Suppressor macrophage treated with lipopolysaccharide for 1 hour (primary cell): Measurements from ENCODE around the gene CKAP2L.
"Not testable (repeated sequence)": the region's sequence is repeated elsewhere in the genome, so short reads cannot be mapped to it uniquely, and the experiment has no call there.

Experiments used
- DNase-seq, 3 donors: peaks; one replicate each; pipeline ENCODE4 v3.0.0-alpha.2; 2020 to 2022

CKAP2L gene

GRCh38 chr2:112706947-112707346 is 57.5 kb downstream of the CKAP2L start:
- DNase-seq: not testable (repeated sequence)

GRCh38 chr2:112706170-112706664 is 58.2 kb downstream of the CKAP2L start:
- no peak for DNase-seq

GRCh38 chr2:112705575-112705974 is 58.8 kb downstream of the CKAP2L start:
- DNase-seq: no peak

- DNase-seq: no peak
These were observed 60.7 kb downstream of the CKAP2L start for GRCh38 chr2:112703684-112704083.

- peak; percentile 77 to 87 (median 82) for DNase-seq
These were observed 63.4 kb downstream of the CKAP2L start for GRCh38 chr2:112701052-112701451.

- peak; percentile 73 to 93 (median 90) for DNase-seq
These were observed 64.3 kb downstream of the CKAP2L start for GRCh38 chr2:112699984-112700667.

DNA sequence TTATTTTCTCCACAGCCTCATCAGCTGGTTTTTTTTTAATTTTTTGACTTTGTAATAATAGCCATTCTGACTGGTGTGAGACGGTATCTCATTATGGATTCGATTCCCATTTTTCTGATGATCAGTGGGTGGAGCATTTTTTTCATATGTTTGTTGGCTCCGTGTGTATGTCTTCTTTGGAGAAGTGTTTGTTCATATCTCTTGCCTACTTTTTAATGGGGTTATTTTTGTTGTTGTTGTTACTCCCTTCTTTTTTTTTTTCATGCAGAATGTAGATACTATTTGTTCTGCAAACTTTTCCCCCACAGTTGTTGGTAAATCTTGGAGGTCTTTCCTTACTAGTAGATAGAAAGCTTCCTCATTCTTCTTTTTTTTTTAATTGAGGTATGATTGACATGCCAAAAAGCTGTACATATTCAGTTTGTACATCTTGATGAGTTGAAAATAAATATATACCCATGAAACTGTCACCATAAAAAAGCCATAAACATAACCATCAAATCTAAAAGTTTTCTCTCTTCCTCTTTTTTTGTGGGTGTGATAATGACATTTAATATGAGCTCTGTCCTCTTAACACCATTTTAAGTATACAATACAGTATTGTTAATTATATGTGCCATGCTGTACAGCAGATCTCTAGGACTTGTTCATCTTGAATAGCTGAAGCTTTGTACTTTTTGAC is 65.4 kb downstream of the CKAP2L start:
- DNase-seq: no peak

- no peak for DNase-seq
These were observed 70.2 kb downstream of the CKAP2L start for GRCh38 chr2:112694182-112694581.

DNA sequence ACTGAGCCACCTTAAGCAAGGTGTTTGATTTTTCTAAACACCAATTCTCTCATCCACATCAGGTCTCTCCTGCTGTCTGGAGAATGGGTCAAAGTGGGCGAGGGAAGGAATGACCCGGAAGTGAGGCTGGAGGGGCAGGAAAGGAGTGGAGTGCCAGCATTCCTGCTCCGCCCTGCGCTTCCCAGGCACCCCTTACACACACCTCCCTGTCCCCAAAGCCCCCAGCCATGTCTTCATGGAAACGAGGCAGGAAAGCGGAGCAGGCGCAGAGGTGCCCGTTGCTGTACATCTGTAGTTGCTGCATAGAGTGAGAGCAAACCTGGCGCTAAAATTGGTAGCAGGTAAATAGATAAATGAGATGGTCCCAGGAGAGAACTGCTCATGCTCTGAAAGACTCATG is 70.8 kb downstream of the CKAP2L start:
- DNase-seq: no peak

GRCh38 chr2:112692918-112693317 is 71.5 kb downstream of the CKAP2L start:
- peak; percentile 77 to 84 (median 81) for DNase-seq

DNA sequence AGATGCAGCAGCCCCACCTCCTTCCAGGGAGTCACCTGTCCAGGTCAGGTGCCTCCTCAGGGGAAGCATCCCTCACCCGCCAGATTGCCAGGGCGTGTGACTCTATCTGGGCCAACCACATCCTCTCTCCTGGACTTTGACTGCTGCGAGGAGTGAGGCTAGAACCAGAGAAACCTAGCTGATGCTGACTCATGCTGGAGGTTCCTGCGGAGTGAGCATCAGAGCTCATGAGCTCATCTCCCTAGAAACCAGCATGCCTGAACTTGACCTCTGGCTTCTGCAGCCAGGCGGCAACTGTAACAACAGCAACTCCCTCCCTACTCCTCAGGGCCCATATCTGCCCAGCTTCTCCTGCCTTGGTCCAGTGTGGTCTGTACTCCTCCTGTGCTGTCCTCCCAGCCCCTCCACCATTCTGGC is 71.9 kb downstream of the CKAP2L start:
- peak; percentile 91 to 95 (median 94) for DNase-seq

DNA sequence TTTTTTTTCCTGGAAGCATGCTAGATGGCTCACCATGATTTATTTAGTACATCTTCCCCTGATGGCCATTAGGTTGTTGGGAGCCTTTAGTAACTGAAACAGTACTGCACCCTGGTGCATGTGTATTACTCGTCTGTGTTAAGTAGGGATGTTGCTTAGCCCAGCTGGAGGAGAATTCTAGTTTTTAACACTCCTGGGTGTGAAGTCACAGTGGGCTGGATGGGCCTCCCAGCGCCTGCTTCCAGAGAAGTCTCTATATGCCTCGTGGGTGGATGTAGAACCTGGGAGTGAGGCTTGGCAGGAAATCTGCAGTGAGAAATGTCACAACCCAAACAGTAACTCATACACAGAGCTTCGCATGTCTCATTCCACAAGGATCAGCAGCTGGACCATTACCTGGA is 72.5 kb downstream of the CKAP2L start:
- no peak for DNase-seq

DNA sequence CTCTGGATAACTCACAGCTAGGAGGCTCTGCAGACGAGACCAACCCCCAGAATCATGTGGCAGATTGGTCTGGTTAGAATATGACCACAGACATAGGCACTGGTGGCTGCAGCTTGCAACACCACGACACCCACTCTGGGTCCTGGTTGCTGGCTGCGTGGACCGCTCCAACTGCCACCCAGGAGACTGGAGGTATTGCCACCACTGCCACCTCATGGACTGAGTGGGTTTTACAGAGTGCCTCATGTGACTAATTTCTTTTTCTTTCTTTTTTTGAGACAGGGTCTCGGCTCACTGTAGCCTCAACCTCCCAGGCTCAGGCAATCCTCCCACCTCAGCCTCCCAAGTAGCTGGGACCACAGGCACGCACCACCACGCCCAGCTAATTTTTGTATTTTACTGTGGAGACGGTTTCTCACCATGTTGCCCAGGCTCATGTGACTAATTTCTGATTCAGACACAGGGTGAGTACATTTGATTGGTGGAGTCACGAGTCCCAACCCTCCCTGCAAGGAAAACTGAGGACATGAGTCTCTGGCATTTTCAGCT is 73.5 kb downstream of the CKAP2L start:
- peak; percentile 88 to 90 (median 88) for DNase-seq

GRCh38 chr2:112688086-112688880 is 76.1 kb downstream of the CKAP2L start:
- peak in 1 of 3 donors; percentile 34 for DNase-seq

- no peak for DNase-seq
These were observed 76.9 kb downstream of the CKAP2L start for GRCh38 chr2:112687522-112687921.
